Body of pancreas (tissue), 4 donors: ENCODE results near the gene GPSM3. TPM values are rescaled to one million over a fixed set of nuclear protein-coding genes. Genes with fewer than 3 reads are reported as not detected.

ENCODE experiments used
- ATAC-seq: fragments of 150-250 bp; one replicate; pipeline ENCODE4 v1.9.1; 2016
- DNase-seq, 4 donors: peaks; one replicate each; pipeline ENCODE4 v3.0.0-alpha.2; 2019
- H3K27ac ChIP-seq, 4 donors: fragments of 200-600 bp; sonication (generic); 1 replicate in 3 of 4; 2 replicates in 1 of 4; pipeline versions ENCODE4 v1.5.1 to v1.6.1; 2016 to 2019; ENCODE audit warnings: mild to moderate bottlenecking in 1 of 4, mixed read lengths in 1 of 4, moderate library complexity in 1 of 4
- H3K27me3 ChIP-seq, 2 donors: fragments of 200-600 bp; sonication (generic); one replicate each; pipeline ENCODE4 v1.6.0; 2016; ENCODE audit warnings: mild to moderate bottlenecking in 1 of 2
- H3K36me3 ChIP-seq, 2 donors: fragments of 200-600 bp; sonication (generic); replicated peaks in 1 of 2; 2 replicates each; pipeline ENCODE4 v1.5.1; 2016; ENCODE audit warnings: low read depth in 2 of 2; ENCODE audit not compliant: insufficient read depth in 1 of 2
- H3K4me1 ChIP-seq: fragments of 200-600 bp; sonication (generic); one replicate; pipeline ENCODE4 v1.6.0; 2016
- H3K4me3 ChIP-seq, 2 donors: fragments of 200-600 bp; sonication (generic); 1 replicate in 1 of 2; 2 replicates in 1 of 2; pipeline ENCODE4 v1.5.1; 2016 to 2019
- H3K9me3 ChIP-seq, 3 donors: fragments of 200-600 bp; sonication (generic); 1 replicate in 2 of 3; 2 replicates in 1 of 3; pipeline ENCODE4 v1.5.1; 2016
- POLR2A ChIP-seq, 3 donors: fragments of 450-650 bp; IDR thresholded peaks; one replicate each; pipeline ENCODE4 v1.6.1; 2016; ENCODE audit warnings: antibody characterized with exemption in 3 of 3, mild to moderate bottlenecking in 2 of 3
- WGBS, 2 donors: methylation state at CpG; one replicate each; pipeline ENCODE4 v1.1.5; 2017; 5-methylcytosine and 5-hydroxymethylcytosine counted together
- intact Hi-C: fragments of 100-400 bp; cut with DNase I; formaldehyde crosslinking; loops from one replicate; pipeline ENCODE4 v1.15.1; 2023
- total RNA-seq, 2 donors: library from RNA; depleted of rRNA; stranded (reverse); fragments of >200 nt; gene quantifications; one replicate each; pipeline ENCODE4 v1.1.0, GENCODE V29; 2016
- TF ChIP-seq, protein P1 (sequence below), 7 experiments: fragments of 450-650 bp in 4 of 7; fragments of 200-600 bp in 3 of 7; sonication (generic) in 3 of 7; IDR thresholded peaks; one replicate each; pipeline ENCODE4 v1.5.1; 2016 to 2019; ENCODE audit warnings: antibody characterized with exemption in 7 of 7

Gene GPSM3, protein sequence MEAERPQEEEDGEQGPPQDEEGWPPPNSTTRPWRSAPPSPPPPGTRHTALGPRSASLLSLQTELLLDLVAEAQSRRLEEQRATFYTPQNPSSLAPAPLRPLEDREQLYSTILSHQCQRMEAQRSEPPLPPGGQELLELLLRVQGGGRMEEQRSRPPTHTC
- 1 to 10 TPM; 1.3 to 6.0 TPM for total RNA-seq

DNA sequence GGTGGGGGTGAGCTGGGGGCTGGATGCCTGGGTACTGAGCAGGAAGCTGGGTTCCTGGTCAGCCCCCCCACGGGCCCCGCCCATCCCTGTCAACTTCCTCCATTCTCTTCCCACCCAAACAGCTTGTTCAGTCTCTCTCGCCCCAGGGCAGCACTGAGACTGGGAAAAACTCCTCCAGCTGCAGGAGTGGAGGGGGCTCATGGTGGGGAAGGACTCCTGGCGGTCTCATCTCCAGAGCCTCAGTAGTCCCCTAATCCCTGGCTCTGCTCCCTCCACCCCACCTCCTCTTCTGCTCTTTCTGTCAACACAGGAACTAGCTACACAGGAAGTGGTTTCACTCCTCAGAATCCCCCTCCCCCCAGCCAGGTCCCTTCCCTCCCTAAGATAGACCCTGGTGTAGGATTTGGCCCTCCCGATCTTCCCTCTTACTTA is at the start of gene GPSM3:
TSS of gene GPSM3 (minus strand) at position 36 of the 432 bp plus-strand sequence. CDS start 130 bp downstream, outside the sequence.
- H3K36me3 ChIP-seq, result no peaks in the 10 kb centered on the region
- TF ChIP-seq, protein P1, sequence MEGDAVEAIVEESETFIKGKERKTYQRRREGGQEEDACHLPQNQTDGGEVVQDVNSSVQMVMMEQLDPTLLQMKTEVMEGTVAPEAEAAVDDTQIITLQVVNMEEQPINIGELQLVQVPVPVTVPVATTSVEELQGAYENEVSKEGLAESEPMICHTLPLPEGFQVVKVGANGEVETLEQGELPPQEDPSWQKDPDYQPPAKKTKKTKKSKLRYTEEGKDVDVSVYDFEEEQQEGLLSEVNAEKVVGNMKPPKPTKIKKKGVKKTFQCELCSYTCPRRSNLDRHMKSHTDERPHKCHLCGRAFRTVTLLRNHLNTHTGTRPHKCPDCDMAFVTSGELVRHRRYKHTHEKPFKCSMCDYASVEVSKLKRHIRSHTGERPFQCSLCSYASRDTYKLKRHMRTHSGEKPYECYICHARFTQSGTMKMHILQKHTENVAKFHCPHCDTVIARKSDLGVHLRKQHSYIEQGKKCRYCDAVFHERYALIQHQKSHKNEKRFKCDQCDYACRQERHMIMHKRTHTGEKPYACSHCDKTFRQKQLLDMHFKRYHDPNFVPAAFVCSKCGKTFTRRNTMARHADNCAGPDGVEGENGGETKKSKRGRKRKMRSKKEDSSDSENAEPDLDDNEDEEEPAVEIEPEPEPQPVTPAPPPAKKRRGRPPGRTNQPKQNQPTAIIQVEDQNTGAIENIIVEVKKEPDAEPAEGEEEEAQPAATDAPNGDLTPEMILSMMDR (IDR thresholded peaks at IDR 0.05), result no peak
- TF ChIP-seq POLR2A (IDR thresholded peaks at IDR 0.05), result peak in 1 of 3 donors; percentile 32
- DNase-seq, result peak in 1 of 4 donors; percentile 50
- no peak within 1 kb of the TSS for H3K4me3 ChIP-seq
- no peaks in the 10 kb centered on the region for H3K9me3 ChIP-seq
- ATAC-seq, result no peak
- intact Hi-C loops, result no loop called here
- peaks cover 42% of the 10 kb centered on the region for H3K4me1 ChIP-seq
- H3K27me3 ChIP-seq, result no peaks in the 10 kb centered on the region
- 29 to 66% methylated on average over 2 to 5 of the region's 5 CpGs for WGBS, 2 donors
- peak within 1 kb of the TSS in 3 of 4 donors; percentile 1 to 88 (median 86) for H3K27ac ChIP-seq

DNA sequence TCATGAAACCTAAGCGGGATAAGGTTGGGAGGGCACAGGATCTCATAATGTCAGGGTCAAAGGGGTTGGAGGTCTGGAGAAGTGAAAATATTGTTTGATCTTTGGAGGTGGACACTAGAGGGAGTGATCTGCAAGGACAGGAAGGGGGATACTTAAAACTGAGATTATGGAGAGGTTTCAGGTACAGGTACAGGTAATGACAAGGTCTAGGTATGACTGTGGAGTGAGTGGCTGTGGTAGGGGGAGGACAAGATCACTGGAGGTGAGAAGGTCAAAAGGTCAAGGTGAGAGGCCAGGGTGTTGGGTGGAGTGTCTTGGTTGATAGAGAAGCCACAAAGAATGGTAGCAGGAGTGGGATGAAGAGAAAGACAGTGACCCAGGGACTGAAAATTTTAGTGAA is 48.2 kb upstream of the GPSM3 start:
- 85 to 92% methylated on average over 1 of the region's 1 CpG for WGBS, 2 donors
- intact Hi-C loops, result no loop called here

DNA sequence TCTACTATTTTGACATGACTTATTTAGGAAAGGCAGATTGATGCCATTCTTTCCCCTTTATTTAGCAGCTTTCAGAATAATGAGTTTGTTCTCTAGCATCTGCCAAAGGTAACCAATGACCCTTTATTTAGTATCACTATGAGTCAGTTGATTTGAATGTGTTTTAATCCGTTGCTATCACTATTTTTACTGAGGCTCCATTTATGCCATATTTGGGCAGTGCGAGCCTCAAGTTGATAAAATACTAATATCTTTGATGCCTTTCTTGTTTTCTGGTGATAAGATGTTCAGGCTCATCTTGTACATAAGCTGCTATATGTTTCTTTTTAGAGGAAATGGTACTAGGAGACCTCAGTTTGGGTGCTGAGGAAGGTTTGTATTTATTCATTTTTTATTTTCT is 47.0 kb upstream of the GPSM3 start:
- Histone ChIP-seq H3K36me3 (no peaks in the 10 kb centered on the region), H3K4me3 (no peak overlapping the region), H3K27ac (no peak overlapping the region), H3K4me1 (no peaks in the 10 kb centered on the region), H3K27me3 (no peaks in the 10 kb centered on the region), H3K9me3 (no peaks in the 10 kb centered on the region)
- intact Hi-C loops, result no loop called here
- DNase-seq (no peak), ATAC-seq (no peak)
- WGBS, 2 donors, result 72 to 74% methylated on average over 2 of the region's 2 CpGs
- TF ChIP-seq POLR2A (IDR thresholded peaks at IDR 0.05), result no peak
- TF ChIP-seq, protein P1 (IDR thresholded peaks at IDR 0.05), result no peak

More for the DNA sequence above, 48.2 kb upstream of the GPSM3 start:
- TF ChIP-seq POLR2A (IDR thresholded peaks at IDR 0.05), result no peak
- TF ChIP-seq, protein P1 (IDR thresholded peaks at IDR 0.05), result no peak
- Histone ChIP-seq H3K27ac (no peak overlapping the region), H3K4me1 (peaks cover 7% of the 10 kb centered on the region), H3K36me3 (no peaks in the 10 kb centered on the region), H3K27me3 (no peaks in the 10 kb centered on the region), H3K4me3 (no peak overlapping the region), H3K9me3 (no peaks in the 10 kb centered on the region)
- no peak for DNase-seq
- ATAC-seq, result no peak

DNA sequence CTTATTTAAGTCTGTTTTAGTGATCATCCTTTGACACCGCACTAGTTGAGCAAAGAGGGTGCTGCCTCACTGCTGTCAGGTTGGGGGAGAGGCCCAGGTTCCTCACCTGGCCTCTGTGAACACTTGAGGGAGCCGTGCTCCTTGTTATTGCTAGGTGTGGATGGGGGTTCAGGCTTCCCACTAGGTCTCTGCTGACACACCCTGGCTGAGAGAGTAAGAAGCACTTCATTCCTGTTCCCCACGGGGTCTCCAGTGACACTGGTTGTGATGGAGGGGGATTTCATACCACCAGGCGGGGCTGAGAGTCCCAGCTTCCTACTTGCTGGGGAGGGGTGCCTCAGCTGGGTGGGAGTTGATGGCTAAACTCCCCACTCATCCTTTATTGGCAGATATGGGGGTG is 42.5 kb upstream of the GPSM3 start:
- TF ChIP-seq, protein P1 (IDR thresholded peaks at IDR 0.05), result no peak
- no peak for TF ChIP-seq POLR2A (IDR thresholded peaks at IDR 0.05)
- H3K27me3 ChIP-seq, result no peaks in the 10 kb centered on the region
- no peak overlapping the region for H3K4me3 ChIP-seq
- WGBS, 2 donors, result 45 to 67% methylated on average over 4 of the region's 4 CpGs
- ATAC-seq, result no peak
- H3K9me3 ChIP-seq, result no peaks in the 10 kb centered on the region
- intact Hi-C loops, result no loop called here
- H3K4me1 ChIP-seq, result no peaks in the 10 kb centered on the region
- H3K27ac ChIP-seq, result no peak overlapping the region
- no peak for DNase-seq
- no peaks in the 10 kb centered on the region for H3K36me3 ChIP-seq

DNA sequence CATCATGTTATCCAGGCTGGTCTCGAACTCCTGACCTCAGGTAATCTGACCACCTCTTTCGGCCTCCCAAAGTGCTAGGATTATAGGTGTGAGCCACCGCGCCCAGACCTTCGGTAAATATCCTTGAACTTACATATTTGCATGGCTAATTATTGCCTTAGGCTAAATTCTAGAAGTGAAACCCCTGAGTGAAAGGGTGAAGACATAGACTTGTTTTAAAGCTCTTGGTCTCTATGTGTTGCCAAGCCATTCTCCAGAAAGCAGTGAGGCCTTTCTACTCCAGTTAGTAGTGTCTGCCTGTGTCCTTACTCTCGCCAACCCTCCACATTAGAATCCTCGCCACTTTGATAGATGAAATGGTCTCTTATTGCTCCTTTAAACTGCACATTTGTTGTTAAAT is 34.0 kb upstream of the GPSM3 start:
- ATAC-seq, result no peak
- WGBS, 2 donors, result 84 to 91% methylated on average over 7 of the region's 7 CpGs
- no peaks in the 10 kb centered on the region for H3K4me1 ChIP-seq
- no peak for DNase-seq
- H3K9me3 ChIP-seq, result no peaks in the 10 kb centered on the region
- no peak for TF ChIP-seq POLR2A (IDR thresholded peaks at IDR 0.05)
- TF ChIP-seq, protein P1 (IDR thresholded peaks at IDR 0.05), result no peak
- intact Hi-C loops, result no loop called here
- no peak overlapping the region for H3K4me3 ChIP-seq
- no peak overlapping the region for H3K27ac ChIP-seq
- H3K36me3 ChIP-seq, result no peaks in the 10 kb centered on the region
- H3K27me3 ChIP-seq, result no peaks in the 10 kb centered on the region
